ENCODE data around the gene SNX5.

GRCh38 chr20:17965042-17965697 is 3.4 kb downstream of the SNX5 start:
- TF ChIP-seq POLR2A (IDR thresholded peaks at IDR 0.05): no peak
- no peak for TF ChIP-seq CTCF (IDR thresholded peaks at IDR 0.05 in 4 of 5, conservative IDR thresholded peaks at IDR 0.05 in 1 of 5)

Measured in gastrocnemius medialis (tissue), 4 donors.